Gastroesophageal sphincter (tissue), 4 donors: ENCODE measurements around the gene EGFR. TPM values are rescaled to one million over a fixed set of nuclear protein-coding genes. Genes with fewer than 3 reads are reported as not detected.
A peak's percentile ranks its signal among the peaks of the same experiment; 100 is the strongest.

Source experiments
- ATAC-seq: fragments of 150-250 bp; one replicate; pipeline ENCODE4 v1.9.1; 2016; ENCODE audit warnings: mild to moderate bottlenecking, moderate library complexity
- H3K27ac ChIP-seq, 4 donors: fragments of 200-600 bp; sonication (generic) in 3 of 4; 1 replicate in 3 of 4; 2 replicates in 1 of 4; pipeline ENCODE4 v1.5.1; 2016 to 2019
- H3K27me3 ChIP-seq: fragments of 200-600 bp; sonication (generic); one replicate; pipeline ENCODE4 v1.5.1; 2019
- H3K36me3 ChIP-seq, 2 donors: fragments of 200-600 bp; sonication (generic); one replicate each; pipeline ENCODE4 v1.5.1; 2019; ENCODE audit warnings: control low read depth in 1 of 2
- H3K4me1 ChIP-seq, 3 donors: fragments of 200-600 bp; sonication (generic); 1 replicate in 2 of 3; 2 replicates in 1 of 3; pipeline ENCODE4 v1.5.1; 2016 to 2019; ENCODE audit warnings: control low read depth in 2 of 3
- H3K4me3 ChIP-seq, 2 donors: fragments of 200-600 bp; sonication (generic); one replicate each; pipeline ENCODE4 v1.5.1; 2019; ENCODE audit warnings: mild to moderate bottlenecking in 1 of 2, moderate library complexity in 1 of 2
- H3K9me3 ChIP-seq, 3 donors: fragments of 200-600 bp; sonication (generic); one replicate each; pipeline ENCODE4 v1.5.1; 2017 to 2019; ENCODE audit warnings: control low read depth in 2 of 3
- CTCF ChIP-seq, 4 experiments: fragments of 200-600 bp in 2 of 4; fragments of 450-650 bp in 2 of 4; sonication (generic) in 1 of 4; IDR thresholded peaks; one replicate each; pipeline ENCODE4 v1.5.1; 2017 to 2019; ENCODE audit warnings: antibody characterized with exemption in 4 of 4, mild to moderate bottlenecking in 2 of 4, moderate library complexity in 2 of 4
- EP300 ChIP-seq: sonication (generic); formaldehyde crosslinking; IDR thresholded peaks from one replicate; pipeline ENCODE4 v1.6.1; 2017; ENCODE audit warnings: antibody characterized with exemption, mild to moderate bottlenecking
- POLR2A ChIP-seq, 2 donors: fragments of 450-650 bp; IDR thresholded peaks; one replicate each; pipeline ENCODE4 v1.6.1; 2017; ENCODE audit warnings: antibody characterized with exemption in 2 of 2, mild to moderate bottlenecking in 2 of 2, moderate library complexity in 1 of 2
- POLR2AphosphoS5 ChIP-seq: sonication (generic); formaldehyde crosslinking; IDR thresholded peaks from one replicate; pipeline ENCODE4 v1.6.1; 2017; ENCODE audit warnings: antibody characterized with exemption
- WGBS, 2 donors: methylation state at CpG; one replicate each; pipeline ENCODE4 v1.1.5; 2018; ENCODE audit warnings: low coverage in 1 of 2; 5-methylcytosine and 5-hydroxymethylcytosine counted together
- total RNA-seq, 4 donors: library from RNA; depleted of rRNA; stranded (reverse); fragments of >200 nt; gene quantifications; one replicate each; pipeline ENCODE4 v1.1.0, GENCODE V29; 2016

EGFR gene
- total RNA-seq, 4 donors from 2014 or later, result 85.7 to 126 (median 111) TPM

GRCh38 chr7:55192723-55193122, 173.9 kb downstream of the EGFR start:
- H3K27ac ChIP-seq, result peak overlapping the region in 3 of 4 donors; percentile 55 to 70 (median 61)
- ATAC-seq, result no peak
- TF ChIP-seq EP300 (no peak), CTCF (IDR thresholded peaks at IDR 0.05) (no peak), POLR2AphosphoS5 (no peak), POLR2A (IDR thresholded peaks at IDR 0.05) (no peak)

GRCh38 chr7:55193245-55193644, 174.4 kb downstream of the EGFR start:
- H3K4me1 ChIP-seq, result peaks cover 3 to 59% (median 8%) of the 10 kb centered on the region in 3 donors
- H3K27me3 ChIP-seq, result no peaks in the 10 kb centered on the region
- H3K36me3 ChIP-seq, result peaks cover 0 to 28% of the 10 kb centered on the region in 2 donors
- 80% methylated on average over 5 of the region's 9 CpGs; no CpG with 5 or more reads in 1 of the 2 donors for WGBS, 2 donors
- TF ChIP-seq POLR2AphosphoS5 (no peak), CTCF (IDR thresholded peaks at IDR 0.05) (no peak), EP300 (no peak), POLR2A (IDR thresholded peaks at IDR 0.05) (no peak)
- peak overlapping the region in 3 of 4 donors; percentile 55 to 70 (median 61) for H3K27ac ChIP-seq
- no peak overlapping the region for H3K4me3 ChIP-seq
- H3K9me3 ChIP-seq, result no peaks in the 10 kb centered on the region
- ATAC-seq, result no peak

More at GRCh38 chr7:55192723-55193122, 173.9 kb downstream of the EGFR start:
- Histone ChIP-seq H3K9me3 (no peaks in the 10 kb centered on the region), H3K4me1 (peaks cover 3 to 59% (median 9%) of the 10 kb centered on the region in 3 donors), H3K4me3 (no peak overlapping the region), H3K36me3 (peaks cover 0 to 28% of the 10 kb centered on the region in 2 donors), H3K27me3 (no peaks in the 10 kb centered on the region)
- 7 to 12% methylated on average over 4 to 7 of the region's 7 CpGs for WGBS, 2 donors

GRCh38 chr7:55194522-55194921, 175.7 kb downstream of the EGFR start:
- 78 to 86% methylated on average over 2 to 4 of the region's 6 CpGs for WGBS, 2 donors
- Histone ChIP-seq H3K9me3 (no peaks in the 10 kb centered on the region), H3K4me1 (peaks cover 3 to 59% (median 8%) of the 10 kb centered on the region in 3 donors), H3K4me3 (no peak overlapping the region), H3K27ac (peak overlapping the region in 1 of 4 donors; percentile 45), H3K36me3 (peaks cover 0 to 40% of the 10 kb centered on the region in 2 donors), H3K27me3 (no peaks in the 10 kb centered on the region)
- TF ChIP-seq POLR2A (IDR thresholded peaks at IDR 0.05) (no peak), CTCF (IDR thresholded peaks at IDR 0.05) (no peak), EP300 (no peak), POLR2AphosphoS5 (no peak)
- no peak for ATAC-seq

- no peak for ATAC-seq
- Histone ChIP-seq H3K4me3 (no peak overlapping the region), H3K27ac (peak overlapping the region in 1 of 4 donors; percentile 53), H3K9me3 (no peaks in the 10 kb centered on the region), H3K36me3 (peaks cover 3 to 67% of the 10 kb centered on the region in 2 donors), H3K4me1 (peaks cover 0 to 24% (median 0%) of the 10 kb centered on the region in 3 donors), H3K27me3 (no peaks in the 10 kb centered on the region)
- TF ChIP-seq CTCF (IDR thresholded peaks at IDR 0.05) (no peak), POLR2AphosphoS5 (peak; percentile 23)
- WGBS, 2 donors, result 58 to 74% methylated on average over 5 to 7 of the region's 8 CpGs
Observed at GRCh38 chr7:55198634-55199392, 180.0 kb downstream of the EGFR start.

- Histone ChIP-seq H3K27ac (peak overlapping the region in 1 of 4 donors; percentile 53), H3K4me3 (no peak overlapping the region), H3K9me3 (no peaks in the 10 kb centered on the region), H3K27me3 (no peaks in the 10 kb centered on the region), H3K4me1 (peaks cover 0 to 24% (median 0%) of the 10 kb centered on the region in 3 donors), H3K36me3 (peaks cover 3 to 67% of the 10 kb centered on the region in 2 donors)
- ATAC-seq, result no peak
- TF ChIP-seq EP300 (no peak), POLR2AphosphoS5 (no peak), POLR2A (IDR thresholded peaks at IDR 0.05) (no peak), CTCF (IDR thresholded peaks at IDR 0.05) (no peak)
- WGBS, 2 donors, result 20 to 27% methylated on average over 1 of the region's 1 CpG
Observed at GRCh38 chr7:55199418-55199817, 180.6 kb downstream of the EGFR start.
